HG03066 (cell line): ENCODE measurements around the gene FBXO42.
"Not testable (repeated sequence)": the region's sequence is repeated elsewhere in the genome, so short reads cannot be mapped to it uniquely, and the experiment has no call there.

Source experiments
- ATAC-seq: cut with Tn5 transposase; IDR thresholded peaks from one replicate; pipeline ENCODE4 v1.9.1; 2021; ENCODE audit warnings: low read depth; ENCODE audit not compliant: unreplicated experiment

FBXO42 gene

GRCh38 chr1:16372535-16373285 lies 20.4 kb upstream of the FBXO42 start:
- no peak for ATAC-seq

- no peak for ATAC-seq
These were observed 19.4 kb upstream of the FBXO42 start for GRCh38 chr1:16371725-16372124.

GRCh38 chr1:16369821-16370220 lies 17.5 kb upstream of the FBXO42 start:
- no peak for ATAC-seq

GRCh38 chr1:16367968-16368890 lies 15.9 kb upstream of the FBXO42 start:
- no peak for ATAC-seq

GRCh38 chr1:16367258-16367967 lies 15.1 kb upstream of the FBXO42 start:
- ATAC-seq: peak; percentile 52

GRCh38 chr1:16366722-16367257 lies 14.5 kb upstream of the FBXO42 start, which contains the start of gene SZRD1:
Gene SZRD1 (plus strand): TSS chr1:16367242. CDS start chr1:16367258, 16 bp downstream.
- ATAC-seq: peak; percentile 77

- ATAC-seq: not testable (repeated sequence)
These were observed 12.8 kb upstream of the FBXO42 start for GRCh38 chr1:16365146-16365498.

- ATAC-seq: no peak
These were observed 4.6 kb upstream of the FBXO42 start for GRCh38 chr1:16356867-16357266.

GRCh38 chr1:16354619-16355018 lies 2.3 kb upstream of the FBXO42 start:
- no peak for ATAC-seq

- no peak for ATAC-seq
These were observed 709 bp upstream of the FBXO42 start for GRCh38 chr1:16352842-16353535.

- no peak for ATAC-seq
These were observed 755 bp downstream of the FBXO42 start for GRCh38 chr1:16351456-16351993.

- ATAC-seq: no peak
These were observed 2.4 kb downstream of the FBXO42 start for GRCh38 chr1:16349847-16350406.

GRCh38 chr1:16348414-16349182 lies 3.7 kb downstream of the FBXO42 start:
- no peak for ATAC-seq

GRCh38 chr1:16343276-16343675 lies 9.0 kb downstream of the FBXO42 start:
- ATAC-seq: not testable (repeated sequence)

- no peak for ATAC-seq
These were observed 9.8 kb downstream of the FBXO42 start for GRCh38 chr1:16342331-16343062.

GRCh38 chr1:16340673-16341072 lies 11.6 kb downstream of the FBXO42 start:
- no peak for ATAC-seq

GRCh38 chr1:16338961-16339360 lies 13.3 kb downstream of the FBXO42 start:
- no peak for ATAC-seq
